Measurements from ENCODE around the gene ERG.

The ERG gene

DNA sequence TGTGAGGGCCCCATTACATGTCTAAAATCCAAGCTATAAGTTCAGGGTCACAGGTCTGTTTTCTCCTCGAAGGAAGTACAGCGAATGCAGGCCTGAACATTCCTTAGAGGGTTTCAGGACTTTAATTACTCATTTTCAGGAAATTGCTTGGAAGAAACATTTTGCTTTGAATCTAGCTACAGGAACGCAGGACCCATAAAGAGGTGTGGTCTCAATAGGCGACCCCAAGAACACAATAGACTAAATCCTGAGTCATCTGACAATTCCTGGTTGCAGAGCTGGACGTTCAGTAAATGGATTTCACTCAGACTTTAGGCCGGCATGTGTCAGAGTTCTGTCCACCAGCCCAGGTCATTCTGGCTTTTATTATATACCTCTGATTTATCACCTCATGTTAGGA, 1.0 kb upstream of the ERG start:
- DNase-seq (ENCODE audit: low read depth, low spot score): no peak

- DNase-seq (ENCODE audit: low read depth, low spot score): no peak
These were observed 2.1 kb downstream of the ERG start for GRCh38 chr21:38496224-38496623.

GRCh38 chr21:38495696-38496095, 2.6 kb downstream of the ERG start:
- DNase-seq (ENCODE audit: low read depth, low spot score): no peak

GRCh38 chr21:38495242-38495641, 3.0 kb downstream of the ERG start:
- no peak for DNase-seq (ENCODE audit: low read depth, low spot score)

GRCh38 chr21:38494703-38495102, 3.6 kb downstream of the ERG start:
- no peak for DNase-seq (ENCODE audit: low read depth, low spot score)

DNA sequence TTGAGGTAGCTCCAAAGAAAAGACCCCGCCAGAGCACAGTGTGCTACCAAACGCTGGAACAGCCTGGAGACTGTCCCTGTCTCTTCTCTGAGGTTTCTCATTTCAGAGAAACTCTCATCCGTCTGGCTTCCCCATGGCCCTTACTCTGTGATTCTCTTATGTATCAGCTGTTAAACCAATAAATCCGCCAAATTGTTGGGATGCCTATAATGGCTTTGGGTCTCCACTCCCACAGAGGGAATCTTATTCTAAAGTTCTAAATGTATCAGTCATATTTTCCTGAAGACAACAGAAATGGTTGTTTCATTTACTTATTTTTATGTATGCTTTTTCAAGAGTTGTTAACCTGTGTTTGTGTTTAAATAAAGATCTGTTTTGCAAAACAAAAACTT, 4.0 kb downstream of the ERG start:
- no peak for DNase-seq (ENCODE audit: low read depth, low spot score)

DNA sequence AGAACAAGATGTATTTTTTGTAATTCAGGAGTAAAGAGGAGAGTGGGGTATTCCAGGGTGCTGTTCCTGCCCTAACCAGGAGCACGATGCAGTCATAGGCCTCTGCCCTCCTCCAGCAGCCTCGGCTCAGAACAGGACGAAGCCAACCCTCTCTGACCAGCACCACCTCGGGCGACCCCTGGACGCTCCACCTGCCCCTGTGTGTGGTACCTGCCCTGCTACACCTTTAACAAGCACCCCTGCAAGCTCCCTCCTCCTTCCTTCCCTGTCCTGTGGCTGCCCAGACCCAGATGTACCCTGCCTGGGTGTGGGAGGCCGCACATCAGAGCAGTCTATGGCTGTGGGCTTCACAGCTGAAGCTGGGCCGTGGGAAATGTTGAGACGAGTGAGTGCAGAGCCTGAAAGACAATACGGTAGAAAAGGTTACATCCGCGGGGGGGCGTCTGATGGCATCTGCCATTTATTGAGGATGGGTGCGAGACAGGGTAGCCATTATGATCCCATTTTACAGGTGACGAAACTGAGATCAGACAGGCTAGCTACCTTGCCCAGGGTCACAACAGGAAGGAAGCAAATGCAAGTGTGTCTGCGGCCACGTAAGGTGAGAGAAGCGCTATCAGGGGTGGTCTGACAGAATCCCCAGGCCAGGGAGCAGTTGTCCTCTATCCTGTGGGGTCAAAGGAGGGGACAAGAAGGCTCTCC, 4.6 kb downstream of the ERG start:
- DNase-seq (ENCODE audit: low read depth, low spot score): no peak

DNA sequence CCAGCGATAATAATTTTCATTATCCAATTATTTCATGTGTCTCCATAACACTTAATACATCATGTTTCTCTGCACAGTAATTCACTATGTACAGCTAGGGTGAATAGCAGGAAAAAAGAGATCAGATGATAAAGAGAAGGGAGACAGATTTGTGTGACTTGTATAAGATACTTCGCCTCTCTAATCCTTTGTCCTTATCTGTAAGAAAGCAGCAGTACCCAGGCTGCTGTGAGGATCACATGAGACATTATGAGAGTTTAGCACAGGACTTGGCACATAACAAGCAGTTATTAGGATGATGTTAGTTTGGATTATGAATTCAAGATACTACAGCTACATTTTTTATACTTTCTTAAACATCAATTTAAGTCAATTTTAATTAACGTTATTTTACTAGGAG, 6.3 kb downstream of the ERG start:
- no peak for DNase-seq (ENCODE audit: low read depth, low spot score)

DNA sequence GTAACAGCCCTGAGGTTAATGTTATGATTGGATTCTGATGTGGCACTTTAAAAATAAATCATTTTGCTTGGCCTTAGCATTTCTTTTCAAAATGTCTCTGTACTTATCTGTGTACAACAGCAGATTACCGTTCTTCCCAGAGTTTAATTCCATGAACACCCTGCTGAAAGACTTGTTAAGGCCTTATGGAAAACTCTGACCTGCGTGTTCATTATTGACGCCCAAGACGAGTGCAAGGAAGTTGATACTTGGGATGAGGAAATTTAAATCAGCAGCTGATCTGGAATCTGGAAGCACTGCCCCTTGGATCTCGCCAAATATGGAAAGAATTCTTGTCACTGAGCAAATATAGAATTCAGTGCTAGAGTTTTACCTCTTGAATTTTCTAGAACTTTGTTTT, 6.7 kb downstream of the ERG start:
- no peak for DNase-seq (ENCODE audit: low read depth, low spot score)

GRCh38 chr21:38490411-38491020, 7.8 kb downstream of the ERG start:
- DNase-seq (ENCODE audit: low read depth, low spot score): no peak

DNA sequence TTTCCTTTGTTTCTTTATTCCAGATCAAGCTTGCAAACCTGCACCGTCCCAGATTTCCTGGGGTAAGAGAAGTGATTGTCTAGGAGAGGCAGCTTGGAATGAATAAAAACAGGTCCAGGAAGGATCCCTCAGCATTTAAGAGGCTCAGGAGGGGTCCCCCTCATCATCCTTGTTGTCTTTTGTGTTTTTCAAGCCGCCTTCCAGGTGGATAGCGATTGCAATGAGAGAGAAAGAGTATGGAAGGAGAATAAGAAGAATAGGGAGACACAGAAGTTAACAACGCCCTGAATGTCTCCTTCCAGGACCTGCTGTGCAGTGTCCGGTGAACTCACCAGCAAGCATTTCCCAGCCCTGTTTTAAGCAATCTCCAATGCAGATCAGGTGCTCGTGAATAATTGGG, 8.5 kb downstream of the ERG start:
- DNase-seq (ENCODE audit: low read depth, low spot score): no peak

- no peak for DNase-seq (ENCODE audit: low read depth, low spot score)
These were observed 9.0 kb downstream of the ERG start for GRCh38 chr21:38489271-38489652.

GRCh38 chr21:38488640-38489270, 9.5 kb downstream of the ERG start:
- DNase-seq (ENCODE audit: low read depth, low spot score): no peak

DNA sequence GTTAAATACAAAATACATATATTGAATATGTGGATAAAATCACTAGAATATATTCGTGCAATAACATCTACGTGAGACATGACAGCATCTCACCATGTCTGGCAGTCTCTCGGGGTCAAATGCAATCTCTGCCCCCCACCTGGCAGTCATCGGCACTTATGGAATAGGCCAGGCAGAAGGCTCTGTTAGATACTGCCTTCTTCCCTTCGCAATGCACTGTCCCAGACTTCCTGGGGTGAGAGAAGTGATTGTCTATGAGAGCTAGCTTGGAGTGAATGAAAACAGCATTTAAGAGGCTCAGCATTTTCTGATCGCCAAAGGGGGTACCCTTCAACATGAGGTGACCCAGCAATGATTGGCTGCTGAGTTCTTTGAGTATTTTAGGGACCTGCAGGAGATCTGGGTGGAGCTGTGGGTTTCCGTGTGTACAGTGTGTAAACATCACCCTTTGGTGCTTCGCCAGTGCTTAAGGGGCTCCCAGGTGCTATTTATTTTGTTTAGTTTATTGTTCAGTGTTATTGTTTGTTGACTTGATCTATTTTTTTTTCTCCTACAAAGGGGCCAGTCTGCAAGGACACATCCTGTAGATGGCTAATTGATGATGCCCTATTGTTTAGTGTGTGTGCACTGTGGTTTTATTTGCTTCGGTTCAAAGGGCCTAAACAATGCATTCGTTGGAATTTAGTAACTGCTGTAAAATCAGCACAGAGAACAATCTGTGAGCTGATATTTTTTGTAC, 10.2 kb downstream of the ERG start:
- no peak for DNase-seq (ENCODE audit: low read depth, low spot score)

- DNase-seq (ENCODE audit: low read depth, low spot score): no peak
These were observed 11.6 kb downstream of the ERG start for GRCh38 chr21:38486706-38487105.

DNA sequence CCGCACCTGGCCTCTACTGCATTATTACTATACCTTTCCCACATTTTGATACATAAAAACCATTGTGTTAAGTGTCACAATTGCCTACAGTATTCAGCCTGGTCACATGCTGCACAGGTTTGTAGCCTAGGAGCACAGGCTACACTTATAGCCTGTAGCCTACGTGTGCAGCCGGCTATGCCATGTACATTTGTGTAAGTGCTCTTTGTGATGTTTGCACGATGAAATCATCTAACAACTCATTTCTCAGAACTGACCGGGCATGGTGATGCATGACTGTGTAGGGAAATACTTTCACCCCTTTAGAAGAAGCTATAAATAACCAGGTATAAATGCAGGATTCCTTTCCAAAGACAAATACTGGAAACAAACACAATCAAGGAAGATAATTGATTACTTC, 12.1 kb downstream of the ERG start:
- no peak for DNase-seq (ENCODE audit: low read depth, low spot score)

DNA sequence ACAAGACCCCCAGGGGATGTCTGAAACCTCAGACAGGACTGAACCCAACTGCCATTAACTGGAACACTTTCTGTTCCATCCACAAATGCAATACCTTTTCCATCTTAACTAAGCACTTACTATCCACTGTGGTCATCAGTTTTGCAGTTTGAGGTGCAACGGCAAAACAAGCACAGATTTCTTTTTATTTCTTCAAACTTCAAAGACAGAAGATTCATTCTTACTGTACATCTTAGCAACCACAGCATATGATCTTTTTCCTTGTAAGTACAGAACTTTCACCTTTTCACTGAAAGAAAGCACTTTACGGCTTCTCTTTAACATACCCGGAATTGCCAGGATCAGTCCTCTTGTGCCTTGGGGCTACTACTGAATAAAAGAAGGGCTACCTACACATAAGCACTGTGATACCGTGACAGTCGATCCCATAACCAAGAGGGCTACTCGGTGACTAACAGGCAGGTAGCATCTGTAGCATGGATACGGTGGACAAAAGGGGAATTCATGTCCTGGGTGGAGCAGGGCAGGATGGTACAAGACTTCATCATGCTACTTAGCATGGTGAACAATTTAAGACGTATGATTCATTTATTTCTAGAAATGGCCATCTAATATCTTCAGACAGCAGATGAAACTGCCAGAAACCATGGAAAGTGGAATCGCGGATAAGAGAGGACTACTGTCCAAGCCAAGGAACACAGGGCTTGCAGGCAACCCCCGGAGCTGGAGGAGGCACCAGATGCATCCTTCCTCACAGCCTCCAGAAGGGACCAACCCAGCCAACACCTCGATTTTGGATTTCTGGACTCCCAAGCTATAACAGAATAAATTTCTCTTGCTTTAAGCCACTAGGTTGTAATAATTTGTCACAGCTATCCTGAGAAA, 18.4 kb downstream of the ERG start:
- DNase-seq (ENCODE audit: low read depth, low spot score): no peak

GRCh38 chr21:38478782-38479181, 19.5 kb downstream of the ERG start:
- DNase-seq (ENCODE audit: low read depth, low spot score): no peak

DNA sequence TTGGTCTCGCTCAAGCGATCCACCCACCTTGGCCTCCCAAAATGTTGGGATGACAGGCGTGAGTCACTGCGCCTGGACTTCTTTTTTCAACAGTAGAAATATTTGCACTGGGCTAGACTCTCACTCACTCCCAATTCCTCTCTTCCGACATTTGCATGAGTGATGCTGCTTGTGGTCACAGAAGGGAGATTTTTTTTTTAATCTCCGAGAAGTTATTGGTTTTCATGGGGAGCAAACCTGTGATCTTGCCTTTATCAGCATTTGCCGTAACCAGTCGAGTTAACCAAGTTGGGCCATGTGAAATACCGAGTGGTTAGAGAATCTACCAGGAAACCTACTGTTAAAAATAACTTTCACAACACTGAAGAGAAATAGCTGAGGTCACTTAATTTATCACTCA, 21.1 kb downstream of the ERG start:
- no peak for DNase-seq (ENCODE audit: low read depth, low spot score)

DNA sequence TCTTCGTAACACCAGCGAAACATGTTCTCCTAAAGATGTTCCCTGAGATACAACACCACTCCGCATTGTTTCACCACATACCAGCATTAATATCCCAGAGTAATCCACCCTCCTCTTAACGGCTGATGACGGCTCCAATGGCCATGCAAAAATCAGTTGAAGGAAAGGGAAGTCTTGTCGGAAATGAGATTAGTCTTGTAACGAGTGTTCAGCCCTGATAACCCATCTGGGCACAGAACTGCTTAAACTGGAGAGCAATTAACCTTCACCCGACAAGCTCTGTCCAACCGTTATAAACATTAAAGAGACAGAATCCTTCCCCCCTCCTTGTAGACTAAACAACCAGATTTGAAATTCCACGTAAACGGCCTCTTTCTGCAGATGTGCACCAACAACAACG, 21.9 kb downstream of the ERG start:
- no peak for DNase-seq (ENCODE audit: low read depth, low spot score)

GRCh38 chr21:38475519-38475918, 22.8 kb downstream of the ERG start:
- DNase-seq (ENCODE audit: low read depth, low spot score): no peak

- no peak for DNase-seq (ENCODE audit: low read depth, low spot score)
These were observed 23.5 kb downstream of the ERG start for GRCh38 chr21:38474796-38475195.
